ES-I3 (cell line): ENCODE results near the gene MCM3AP.

Experiments
- H3K36me3 ChIP-seq: 2 replicates; pipeline ENCODE4 v1.6.1; 2013; ENCODE audit warnings: mild to moderate bottlenecking, low read length, control low read depth, moderate library complexity; ENCODE audit not compliant: insufficient read depth
- H3K4me1 ChIP-seq: 2 replicates; pipeline ENCODE4 v1.6.1; 2013; ENCODE audit warnings: mild to moderate bottlenecking, control low read depth, low read length; ENCODE audit not compliant: insufficient read depth
- H3K9ac ChIP-seq: 2 replicates; pipeline ENCODE4 v1.6.1; 2013; ENCODE audit warnings: low read depth, mild to moderate bottlenecking, low read length, moderate library complexity
- H3K9me3 ChIP-seq: 2 replicates; pipeline ENCODE4 v1.6.1; 2013; ENCODE audit warnings: mild to moderate bottlenecking, low read length, moderate library complexity; ENCODE audit not compliant: control insufficient read depth, insufficient read depth

The MCM3AP gene

DNA sequence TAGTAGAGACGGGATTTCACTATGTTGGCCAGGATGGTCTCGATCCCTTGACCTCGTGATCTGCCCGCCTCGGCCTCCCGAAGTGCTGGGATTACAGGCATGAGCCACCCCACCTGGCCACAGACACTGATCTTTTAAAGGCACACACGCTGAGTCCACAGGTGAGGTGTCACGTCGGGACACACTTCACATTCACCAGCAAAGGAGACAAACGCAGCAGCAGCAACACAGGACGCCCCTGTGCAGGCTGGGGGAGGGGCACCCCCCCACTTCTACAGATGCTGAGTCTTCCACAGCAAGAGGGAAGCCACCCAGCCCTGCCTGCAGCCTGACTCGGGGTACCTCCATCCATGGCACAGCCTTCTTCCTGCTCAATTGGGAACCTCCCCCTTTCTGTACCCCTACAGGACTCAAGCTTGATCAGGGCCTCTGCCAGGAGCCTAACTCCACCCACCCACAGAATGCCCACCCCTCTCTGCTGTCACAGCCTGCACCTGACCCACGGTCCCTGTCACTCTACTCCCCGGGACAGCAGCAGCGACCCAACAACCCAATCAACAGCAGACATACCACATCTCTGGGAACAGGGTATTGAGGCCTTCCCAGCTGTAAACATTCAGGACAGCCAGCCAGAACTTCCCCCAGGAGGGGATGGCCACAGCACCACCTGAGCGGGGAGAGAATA is 66.4 kb downstream of the MCM3AP start:
- H3K9ac ChIP-seq = no peak overlapping the region
- H3K9me3 ChIP-seq = no peaks in the 10 kb centered on the region
- peaks cover 4% of the 10 kb centered on the region; the same call in 1 of the 2 replicates for H3K36me3 ChIP-seq
- H3K4me1 ChIP-seq = no peaks in the 10 kb centered on the region

DNA sequence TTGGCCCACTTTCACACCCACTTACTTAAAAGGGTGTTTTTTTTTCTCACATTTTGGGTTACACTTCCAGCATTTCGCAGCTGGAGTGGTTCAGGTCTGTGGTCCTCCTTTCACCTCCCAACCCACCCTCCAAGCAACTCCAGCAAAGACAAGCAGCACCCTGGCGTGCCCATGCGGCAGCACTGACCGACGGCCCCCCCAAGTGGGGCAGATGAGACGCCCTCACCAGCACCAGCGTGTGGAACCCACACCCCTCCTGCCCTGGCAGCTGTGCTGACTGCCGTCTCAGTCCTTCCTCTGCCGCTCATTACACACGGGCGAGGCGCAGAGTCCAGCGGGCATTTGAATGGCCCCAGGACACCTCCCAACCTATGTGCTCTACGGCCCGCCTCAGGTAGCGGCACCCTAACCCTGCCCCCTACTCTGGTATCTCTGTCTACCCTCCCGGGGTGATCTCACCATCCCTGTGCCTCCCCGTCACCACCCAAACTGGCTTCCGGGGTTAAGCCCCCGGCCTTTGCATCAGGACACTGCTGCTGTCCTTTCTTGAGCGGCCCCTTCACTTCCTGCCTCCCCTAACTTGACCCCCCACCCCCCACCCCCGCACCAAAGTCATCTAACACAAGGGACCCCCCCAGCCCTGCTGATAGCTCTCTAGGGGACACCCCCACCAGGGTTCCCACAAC is 67.8 kb downstream of the MCM3AP start:
- Histone ChIP-seq H3K9ac (no peak overlapping the region), H3K9me3 (no peaks in the 10 kb centered on the region), H3K36me3 (peaks cover 4% of the 10 kb centered on the region; the same call in 1 of the 2 replicates), H3K4me1 (no peaks in the 10 kb centered on the region)

DNA sequence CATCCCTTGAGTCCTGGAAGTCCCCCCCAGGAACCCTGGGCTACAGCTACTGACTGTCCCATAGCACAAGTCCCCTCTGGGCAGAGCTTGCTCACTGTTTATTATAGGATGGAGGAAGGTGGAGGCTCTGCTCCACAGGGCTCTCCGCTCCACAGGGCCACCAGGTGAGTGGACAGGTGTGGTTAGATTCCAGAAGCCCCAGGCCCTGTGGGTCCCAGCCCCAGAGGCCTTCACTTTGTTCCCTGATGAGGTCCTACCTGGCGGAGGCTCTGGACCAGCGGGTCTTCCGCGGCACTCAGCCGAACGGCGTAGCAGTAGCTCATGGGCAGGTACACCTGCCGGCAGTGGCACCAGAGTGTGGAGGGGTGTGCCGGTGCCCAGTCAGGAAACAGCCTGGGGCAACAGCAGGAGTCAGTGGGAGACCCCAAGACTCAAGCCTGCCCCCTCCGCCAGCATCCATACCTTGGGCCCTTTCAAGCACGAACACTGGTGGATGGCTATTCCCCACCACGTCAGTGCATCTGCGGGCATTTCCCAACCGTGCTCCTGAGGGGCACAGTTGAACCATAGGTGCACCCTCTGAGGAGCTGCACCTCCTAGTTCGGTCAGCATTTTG is 69.2 kb downstream of the MCM3AP start:
- no peaks in the 10 kb centered on the region for H3K4me1 ChIP-seq
- H3K9ac ChIP-seq = no peak overlapping the region
- H3K36me3 ChIP-seq = no peaks in the 10 kb centered on the region; the same call in 1 of the 2 replicates
- no peaks in the 10 kb centered on the region for H3K9me3 ChIP-seq

DNA sequence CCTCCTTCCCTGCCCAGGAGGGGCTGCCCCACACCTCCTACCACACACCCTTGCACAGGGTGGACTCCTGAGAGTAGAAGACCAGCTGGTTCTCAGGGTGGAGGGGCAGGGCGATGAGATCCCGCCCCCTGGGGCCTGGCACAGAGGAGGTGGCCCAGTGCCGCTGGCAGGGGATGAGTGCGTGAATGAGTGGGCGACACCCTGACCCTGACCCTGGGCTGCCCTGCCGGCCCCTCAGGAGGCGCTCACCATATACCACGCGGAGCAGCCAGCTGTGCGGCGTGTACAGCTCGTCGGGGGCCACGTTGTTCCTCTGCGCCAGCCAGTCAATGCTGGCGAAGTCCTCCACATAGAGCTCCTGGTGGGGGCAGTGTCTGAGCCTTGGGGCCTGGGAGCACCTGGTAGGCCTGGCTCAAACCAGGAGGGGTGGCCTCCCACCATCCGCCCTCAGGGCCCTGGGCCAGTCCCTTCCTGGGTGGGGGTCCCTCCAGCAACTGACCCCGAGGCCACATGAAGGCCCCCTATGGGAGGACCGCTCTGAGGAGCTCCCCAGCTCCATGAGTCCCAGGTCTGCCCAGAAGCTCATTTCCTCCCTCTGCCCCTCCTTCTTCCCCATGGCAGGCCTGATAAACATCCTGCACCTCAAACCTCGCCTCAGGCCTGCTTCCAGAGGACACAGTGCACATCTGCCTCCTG is 69.8 kb downstream of the MCM3AP start:
- Histone ChIP-seq H3K36me3 (no peaks in the 10 kb centered on the region; the same call in 1 of the 2 replicates), H3K4me1 (no peaks in the 10 kb centered on the region), H3K9me3 (no peaks in the 10 kb centered on the region), H3K9ac (no peak overlapping the region)

DNA sequence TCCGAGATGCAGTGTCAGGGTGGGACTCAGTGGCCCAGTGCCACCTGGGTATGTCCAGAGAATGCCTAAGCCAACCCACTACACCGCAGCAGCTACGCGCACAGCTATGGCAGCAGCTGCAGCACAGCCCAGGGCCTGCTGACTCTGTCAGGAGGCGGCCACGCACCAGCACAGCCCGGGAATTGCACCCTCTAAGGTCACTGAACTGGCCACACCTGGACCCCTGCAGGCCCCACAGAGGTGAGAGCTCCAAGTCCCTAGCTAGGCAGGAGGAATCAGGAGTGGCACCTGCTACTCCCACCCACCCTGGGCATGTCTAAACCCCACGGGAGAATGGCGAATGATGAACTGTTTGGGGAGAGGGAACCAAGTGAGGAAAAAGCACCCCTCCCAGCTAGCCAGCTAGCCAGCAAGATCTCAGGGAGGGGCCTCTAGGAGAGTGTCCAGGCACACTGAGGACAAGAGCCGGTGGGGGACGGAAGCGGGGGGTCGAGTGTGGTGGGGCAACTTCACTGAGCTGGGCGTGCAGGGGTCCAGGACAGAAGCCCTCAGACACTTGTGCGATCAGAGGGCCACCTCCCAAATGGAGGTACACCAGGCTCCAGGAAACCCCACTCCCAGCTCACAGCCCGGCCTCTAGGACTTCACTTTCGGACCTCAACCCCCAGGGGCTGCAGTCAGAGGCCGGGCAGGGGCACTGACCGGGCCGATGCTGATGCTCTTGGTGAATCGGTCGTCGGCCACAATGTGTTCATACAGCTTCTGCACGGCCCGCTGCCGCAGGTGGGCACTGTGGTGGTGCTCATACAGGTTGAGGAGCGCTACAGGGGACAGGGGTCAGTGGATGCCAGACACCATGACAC is 70.7 kb downstream of the MCM3AP start:
- no peaks in the 10 kb centered on the region for H3K9me3 ChIP-seq
- no peak overlapping the region; the same call in 1 of the 2 replicates for H3K9ac ChIP-seq
- peaks cover under 1% of the 10 kb centered on the region; the same call in 1 of the 2 replicates for H3K36me3 ChIP-seq
- no peaks in the 10 kb centered on the region for H3K4me1 ChIP-seq

DNA sequence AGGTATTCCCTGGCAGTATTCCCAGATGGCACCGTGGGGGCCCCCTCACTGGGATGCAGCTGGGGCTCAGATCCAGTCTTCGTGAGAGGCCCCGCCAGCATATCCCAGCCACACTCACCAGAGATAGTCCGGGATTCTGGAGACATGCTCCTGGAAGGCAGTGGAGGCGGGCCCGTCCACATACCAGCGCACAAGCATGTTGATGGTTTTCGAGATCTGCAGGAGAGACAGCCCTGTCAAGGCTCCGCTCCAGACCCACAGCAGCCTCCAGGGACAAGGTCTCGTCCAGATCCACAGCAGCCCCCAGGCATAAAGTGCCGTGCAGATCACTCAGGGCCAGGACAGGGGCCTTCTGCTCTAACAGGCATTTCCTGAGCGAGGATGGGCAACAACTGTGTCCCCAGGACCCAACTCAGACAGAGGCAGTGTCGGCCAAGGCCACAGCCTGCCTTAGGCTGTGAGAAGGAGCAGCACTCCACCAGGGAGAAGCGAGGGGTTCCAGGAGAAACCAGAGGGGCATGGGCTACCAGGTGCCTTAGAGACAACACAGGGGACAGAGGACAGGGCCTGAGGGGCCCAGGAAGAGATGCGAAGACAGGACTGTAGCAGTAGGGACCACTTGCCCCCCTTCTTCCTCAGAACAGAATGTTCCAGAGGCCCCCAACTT is 71.7 kb downstream of the MCM3AP start:
- H3K36me3 ChIP-seq = peaks cover 5% of the 10 kb centered on the region; the same call in 1 of the 2 replicates

DNA sequence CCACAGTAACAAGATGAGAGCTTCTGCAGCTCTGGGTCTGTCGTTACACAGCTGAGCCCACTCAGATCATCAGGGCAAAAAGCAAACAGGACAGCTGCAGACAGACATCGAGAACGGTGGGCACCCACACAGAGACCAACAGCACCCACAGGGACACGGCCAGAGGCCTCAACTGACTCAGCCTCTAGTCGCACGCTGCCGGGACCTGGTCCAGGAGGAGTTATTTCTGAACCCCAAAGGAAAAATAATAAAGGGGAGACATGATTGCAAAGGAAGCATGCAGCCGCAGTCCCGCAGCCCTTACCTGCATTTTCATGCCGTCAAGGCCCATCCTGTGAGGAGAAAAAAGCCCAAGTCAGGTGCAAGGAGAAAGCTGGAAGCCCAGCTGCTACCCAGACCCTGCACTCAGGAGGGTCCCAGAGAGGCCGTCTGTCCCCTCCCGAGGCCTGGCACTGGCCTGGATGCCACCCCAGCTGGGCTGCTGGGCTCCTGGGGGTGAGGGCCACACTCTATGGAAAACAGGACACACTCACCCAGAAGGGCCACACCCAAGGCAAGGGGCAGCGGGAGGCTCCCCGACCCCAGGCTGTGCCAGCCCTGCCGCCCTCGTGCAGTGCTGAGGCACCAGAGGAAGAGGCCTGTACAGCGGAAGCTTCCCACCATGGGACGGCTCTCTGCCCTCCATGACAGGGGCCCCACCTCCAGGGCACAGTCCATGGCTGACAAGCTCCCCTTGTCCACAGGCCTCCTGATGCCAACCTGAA is 72.5 kb downstream of the MCM3AP start:
- no peaks in the 10 kb centered on the region for H3K4me1 ChIP-seq
- H3K9ac ChIP-seq = no peak overlapping the region
- H3K9me3 ChIP-seq = no peaks in the 10 kb centered on the region
- peaks cover 5% of the 10 kb centered on the region; the same call in 1 of the 2 replicates for H3K36me3 ChIP-seq

More for the DNA sequence above, 71.7 kb downstream of the MCM3AP start:
- no peak overlapping the region for H3K9ac ChIP-seq
- no peaks in the 10 kb centered on the region for H3K9me3 ChIP-seq
- H3K4me1 ChIP-seq = no peaks in the 10 kb centered on the region

DNA sequence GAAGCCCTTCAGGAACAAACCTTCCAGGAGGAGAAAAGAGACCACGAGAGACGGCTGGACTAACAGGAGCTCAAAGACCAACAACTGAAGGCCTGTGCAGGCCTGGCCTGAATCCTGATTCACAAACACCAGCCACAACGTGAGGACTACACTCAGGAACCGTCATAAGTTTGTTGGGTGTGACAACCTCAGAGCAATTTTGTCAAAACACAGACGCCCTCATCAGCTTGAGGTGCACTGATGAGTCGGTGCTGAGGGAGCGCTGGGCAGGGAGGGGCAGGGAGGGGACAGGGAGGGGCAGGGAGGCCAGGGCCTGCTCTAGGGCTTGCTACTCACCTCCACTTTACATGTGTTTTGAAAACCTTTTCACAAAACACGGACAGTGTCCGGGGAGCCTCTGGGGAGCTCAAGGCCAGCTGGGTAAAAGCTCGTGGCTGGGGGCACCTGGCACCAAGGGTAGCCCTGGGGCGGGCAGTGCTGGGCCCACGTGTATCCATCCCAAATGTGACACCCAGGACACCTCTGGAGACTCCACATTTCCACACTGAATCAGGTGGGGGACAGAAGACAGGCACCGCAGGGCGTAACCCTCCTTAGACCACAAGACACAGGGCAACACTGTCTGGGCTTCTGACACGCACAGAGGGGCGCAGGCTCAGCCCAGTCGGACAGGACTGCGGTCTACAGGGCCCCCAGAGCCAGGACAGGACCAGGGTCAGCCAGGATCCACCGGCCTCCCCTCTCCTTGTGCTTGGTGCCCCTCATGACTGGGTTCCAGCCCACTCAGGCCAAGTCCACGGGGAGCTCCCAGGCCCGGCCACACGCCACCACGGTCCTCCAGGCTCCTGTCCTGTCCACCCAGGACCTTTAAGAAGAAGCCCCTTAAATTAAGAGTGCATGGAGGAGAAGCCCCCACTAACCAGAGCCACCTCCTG is 73.4 kb downstream of the MCM3AP start:
- H3K9ac ChIP-seq = no peak overlapping the region
- H3K36me3 ChIP-seq = peaks cover 5% of the 10 kb centered on the region; the same call in 1 of the 2 replicates
- no peaks in the 10 kb centered on the region for H3K4me1 ChIP-seq
- no peaks in the 10 kb centered on the region for H3K9me3 ChIP-seq

DNA sequence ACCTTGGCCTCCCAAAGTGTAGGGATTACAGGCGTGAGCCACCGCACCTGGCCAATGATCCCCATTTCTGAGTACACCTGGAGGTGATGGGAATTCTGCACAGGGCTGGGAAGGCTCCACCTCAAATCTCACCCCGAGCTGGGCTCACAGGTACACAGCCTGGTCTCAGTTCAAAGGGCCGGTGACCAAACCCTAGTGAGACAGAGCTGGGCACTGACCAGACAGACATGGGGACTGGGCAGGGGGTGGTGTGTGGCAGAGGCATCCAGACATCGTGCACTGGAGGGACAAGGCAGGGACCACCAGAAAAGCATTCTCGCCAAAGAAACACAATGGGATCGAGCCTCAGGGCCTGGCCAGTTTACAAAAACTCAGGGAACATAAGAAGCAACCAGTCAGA is 74.0 kb downstream of the MCM3AP start:
- H3K36me3 ChIP-seq = peaks cover 5% of the 10 kb centered on the region; the same call in 1 of the 2 replicates
- H3K9me3 ChIP-seq = no peaks in the 10 kb centered on the region
- no peak overlapping the region for H3K9ac ChIP-seq
- no peaks in the 10 kb centered on the region for H3K4me1 ChIP-seq

DNA sequence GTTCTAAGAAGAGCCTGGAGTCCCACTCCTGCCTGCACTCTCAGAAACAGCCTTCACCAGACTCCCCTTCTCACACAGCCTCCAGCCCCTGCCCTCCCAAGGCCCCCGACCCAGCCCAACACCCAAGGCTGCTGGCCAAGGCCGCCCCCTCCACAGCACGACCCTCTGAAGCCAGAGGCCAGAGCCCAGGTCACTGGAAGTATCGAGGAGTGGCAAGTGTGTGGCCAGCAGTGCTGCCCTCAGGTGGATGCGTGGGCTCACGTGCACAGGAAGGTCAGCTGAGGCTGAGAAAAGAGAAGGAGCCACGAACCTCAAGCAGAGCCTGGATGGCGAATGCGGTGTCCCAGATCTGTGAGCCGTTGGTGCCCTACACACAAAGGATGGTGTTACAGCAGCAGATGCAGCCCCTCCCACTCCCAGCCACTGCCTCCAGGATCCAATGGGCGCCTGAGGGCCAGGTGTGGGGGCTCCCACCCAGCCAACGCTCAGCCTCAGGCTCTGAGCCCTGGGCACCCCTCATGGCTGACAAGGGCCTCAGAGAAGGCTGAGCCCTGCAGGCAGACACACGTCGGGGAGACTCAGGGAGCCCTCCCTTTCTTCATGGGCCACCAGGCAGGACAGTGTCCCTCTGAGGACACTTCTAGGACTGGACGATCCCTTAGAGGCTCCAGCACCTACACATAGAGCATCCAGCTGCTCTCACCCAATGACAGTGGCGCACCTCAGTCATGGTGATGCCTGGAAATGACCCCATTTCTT is 74.9 kb downstream of the MCM3AP start:
- no peak overlapping the region for H3K9ac ChIP-seq
- H3K36me3 ChIP-seq = peaks cover 6% of the 10 kb centered on the region
- H3K9me3 ChIP-seq = no peaks in the 10 kb centered on the region
- H3K4me1 ChIP-seq = no peaks in the 10 kb centered on the region
